ENCODE data around the gene HLA-C. TPM values are rescaled to one million over a fixed set of nuclear protein-coding genes. Genes with fewer than 3 reads are reported as not detected.

Gene HLA-C
- total RNA-seq, 1 experiment from 2014 or later: 149 TPM

DNA sequence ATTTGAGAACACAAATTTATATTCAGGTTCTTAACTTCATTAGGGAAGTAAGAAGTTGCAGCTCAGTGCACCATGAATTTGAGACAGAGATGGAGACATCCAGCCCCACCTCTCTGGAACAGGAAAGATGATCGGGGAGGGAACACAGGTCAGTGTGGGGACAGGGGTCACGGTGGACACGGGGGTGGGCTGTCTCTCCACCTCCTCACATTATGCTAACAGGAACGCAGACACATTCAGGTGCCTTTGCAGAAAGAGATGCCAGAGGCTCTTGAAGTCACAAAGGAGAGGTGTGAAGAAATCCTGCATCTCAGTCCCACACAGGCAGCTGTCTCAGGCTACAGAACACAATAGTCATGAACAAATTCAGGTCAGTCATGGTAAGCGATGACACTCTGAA, 3.1 kb downstream of the HLA-C start:
- no peaks in the 10 kb centered on the region for H3K27me3 ChIP-seq (replicated peaks; ENCODE audit: control insufficient read depth, insufficient read depth, low read length)
- no peaks in the 10 kb centered on the region for H3K36me3 ChIP-seq (ENCODE audit: control insufficient read depth, insufficient read depth, low read length)
- no TSS peak for BruUV-seq (replicated peaks)
- no peaks in the 10 kb centered on the region for H3K4me1 ChIP-seq
- DNase-seq: no peak
- TF ChIP-seq, protein P1, sequence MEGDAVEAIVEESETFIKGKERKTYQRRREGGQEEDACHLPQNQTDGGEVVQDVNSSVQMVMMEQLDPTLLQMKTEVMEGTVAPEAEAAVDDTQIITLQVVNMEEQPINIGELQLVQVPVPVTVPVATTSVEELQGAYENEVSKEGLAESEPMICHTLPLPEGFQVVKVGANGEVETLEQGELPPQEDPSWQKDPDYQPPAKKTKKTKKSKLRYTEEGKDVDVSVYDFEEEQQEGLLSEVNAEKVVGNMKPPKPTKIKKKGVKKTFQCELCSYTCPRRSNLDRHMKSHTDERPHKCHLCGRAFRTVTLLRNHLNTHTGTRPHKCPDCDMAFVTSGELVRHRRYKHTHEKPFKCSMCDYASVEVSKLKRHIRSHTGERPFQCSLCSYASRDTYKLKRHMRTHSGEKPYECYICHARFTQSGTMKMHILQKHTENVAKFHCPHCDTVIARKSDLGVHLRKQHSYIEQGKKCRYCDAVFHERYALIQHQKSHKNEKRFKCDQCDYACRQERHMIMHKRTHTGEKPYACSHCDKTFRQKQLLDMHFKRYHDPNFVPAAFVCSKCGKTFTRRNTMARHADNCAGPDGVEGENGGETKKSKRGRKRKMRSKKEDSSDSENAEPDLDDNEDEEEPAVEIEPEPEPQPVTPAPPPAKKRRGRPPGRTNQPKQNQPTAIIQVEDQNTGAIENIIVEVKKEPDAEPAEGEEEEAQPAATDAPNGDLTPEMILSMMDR (IDR thresholded peaks at IDR 0.05; ENCODE audit: insufficient read depth in 1 of 2, low read depth in 1 of 2, low read length in 1 of 2, severe bottlenecking in 1 of 2, unreplicated experiment in 1 of 2): no peak
- no peaks in the 10 kb centered on the region for H3K9me3 ChIP-seq
- ChIA-PET POLR2A (no interaction called here), CTCF (no interaction called here)
- Mint-ChIP-seq H3K4me3 (ENCODE audit: unreplicated experiment) (no peak overlapping the region), H3K9me3 (ENCODE audit: unreplicated experiment) (no peaks in the 10 kb centered on the region), H3K27me3 (ENCODE audit: insufficient read depth, unreplicated experiment) (peaks cover 6% of the 10 kb centered on the region), H3K36me3 (ENCODE audit: insufficient read depth, unreplicated experiment) (peaks cover 20% of the 10 kb centered on the region), H3K27ac (ENCODE audit: unreplicated experiment) (no peak overlapping the region), H3K4me1 (ENCODE audit: low read depth, unreplicated experiment) (peaks cover 12% of the 10 kb centered on the region)
- H3K4me3 ChIP-seq (ENCODE audit: low read depth, low read length): no peak overlapping the region
- intact Hi-C loops (cut with micrococcal nuclease; ENCODE audit: unreplicated experiment): no loop called here

DNA sequence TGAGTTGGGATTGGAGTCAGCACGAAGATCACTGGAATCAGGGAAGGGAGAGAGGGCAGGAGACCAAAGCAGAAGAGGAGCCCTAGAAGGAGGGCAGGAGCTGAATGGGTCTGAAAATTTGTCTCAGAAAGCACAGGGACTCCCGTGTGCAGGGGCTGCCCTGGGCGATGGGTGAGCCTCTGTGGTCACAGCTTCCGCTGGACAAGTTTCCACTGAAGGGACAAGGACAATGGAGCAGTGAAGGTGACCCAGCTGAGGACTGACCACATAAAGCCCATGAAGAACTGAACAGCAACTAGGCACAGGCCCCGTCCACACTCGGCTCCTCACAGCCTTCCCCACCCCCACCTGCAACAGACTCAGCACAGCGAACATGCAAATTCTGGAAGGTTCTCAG, 3.5 kb downstream of the HLA-C start:
- no TSS peak for BruUV-seq (replicated peaks)
- CTCF ChIA-PET: no interaction called here
- H3K36me3 Mint-ChIP-seq (ENCODE audit: insufficient read depth, unreplicated experiment): peaks cover 19% of the 10 kb centered on the region
- no peak for DNase-seq
- Histone ChIP-seq H3K4me3 (ENCODE audit: low read depth, low read length) (no peak overlapping the region), H3K4me1 (no peaks in the 10 kb centered on the region), H3K27me3 (replicated peaks; ENCODE audit: control insufficient read depth, insufficient read depth, low read length) (no peaks in the 10 kb centered on the region), H3K9me3 (no peaks in the 10 kb centered on the region), H3K36me3 (ENCODE audit: control insufficient read depth, insufficient read depth, low read length) (no peaks in the 10 kb centered on the region)
- H3K4me3 Mint-ChIP-seq (ENCODE audit: unreplicated experiment): no peak overlapping the region
- no peak overlapping the region for H3K27ac Mint-ChIP-seq (ENCODE audit: unreplicated experiment)
- peaks cover 12% of the 10 kb centered on the region for H3K4me1 Mint-ChIP-seq (ENCODE audit: low read depth, unreplicated experiment)
- no peaks in the 10 kb centered on the region for H3K9me3 Mint-ChIP-seq (ENCODE audit: unreplicated experiment)
- POLR2A ChIA-PET: no interaction called here
- TF ChIP-seq, protein P1 (IDR thresholded peaks at IDR 0.05; ENCODE audit: insufficient read depth in 1 of 2, low read depth in 1 of 2, low read length in 1 of 2, severe bottlenecking in 1 of 2, unreplicated experiment in 1 of 2): no peak
- intact Hi-C loops (cut with micrococcal nuclease; ENCODE audit: unreplicated experiment): no loop called here
- peaks cover 6% of the 10 kb centered on the region for H3K27me3 Mint-ChIP-seq (ENCODE audit: insufficient read depth, unreplicated experiment)

DNA sequence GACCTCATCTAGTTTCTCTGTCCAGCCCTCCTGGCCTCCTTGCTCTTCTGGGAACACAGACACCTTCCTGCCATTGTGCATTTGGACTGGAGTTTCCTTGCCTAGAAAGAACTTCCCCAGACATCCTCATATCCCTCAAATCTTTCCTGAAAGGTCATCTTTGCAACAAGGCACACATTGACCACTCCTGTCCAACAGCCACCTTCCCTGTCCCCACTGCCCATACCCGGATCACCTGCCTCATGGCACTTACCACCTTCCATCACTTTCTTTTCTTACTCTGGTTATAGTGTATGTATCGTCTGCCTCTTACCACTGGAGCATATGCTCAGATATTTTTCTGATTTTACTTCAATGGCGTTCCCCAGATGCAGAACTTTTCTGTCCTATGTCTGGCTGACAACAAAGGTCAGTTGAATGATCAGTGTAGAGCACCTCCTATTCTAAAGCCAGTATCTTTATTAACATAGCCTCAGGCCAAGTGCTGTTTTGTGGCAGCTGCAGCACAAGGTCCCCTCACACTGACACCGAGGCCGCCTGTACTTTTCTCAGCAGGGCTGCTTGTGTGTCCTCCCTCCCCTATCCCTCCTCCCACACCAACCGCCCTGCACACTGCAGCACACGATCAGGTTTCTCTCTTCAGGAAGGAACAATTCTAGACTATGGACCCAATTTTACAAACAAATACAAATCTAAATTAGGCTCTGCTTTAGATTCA, 4.1 kb downstream of the HLA-C start:
- no peak overlapping the region for H3K4me3 ChIP-seq (ENCODE audit: low read depth, low read length)
- no peak for DNase-seq
- Mint-ChIP-seq H3K27ac (ENCODE audit: unreplicated experiment) (no peak overlapping the region), H3K36me3 (ENCODE audit: insufficient read depth, unreplicated experiment) (peaks cover 14% of the 10 kb centered on the region), H3K9me3 (ENCODE audit: unreplicated experiment) (peaks cover 2% of the 10 kb centered on the region), H3K27me3 (ENCODE audit: insufficient read depth, unreplicated experiment) (peaks cover 6% of the 10 kb centered on the region), H3K4me3 (ENCODE audit: unreplicated experiment) (no peak overlapping the region), H3K4me1 (ENCODE audit: low read depth, unreplicated experiment) (peaks cover 7% of the 10 kb centered on the region)
- no TSS peak for BruUV-seq (replicated peaks)
- no peaks in the 10 kb centered on the region for H3K36me3 ChIP-seq (ENCODE audit: control insufficient read depth, insufficient read depth, low read length)
- ChIA-PET CTCF (no interaction called here), POLR2A (no interaction called here)
- TF ChIP-seq, protein P1 (IDR thresholded peaks at IDR 0.05; ENCODE audit: insufficient read depth in 1 of 2, low read depth in 1 of 2, low read length in 1 of 2, severe bottlenecking in 1 of 2, unreplicated experiment in 1 of 2): no peak
- H3K9me3 ChIP-seq: no peaks in the 10 kb centered on the region
- H3K4me1 ChIP-seq: no peaks in the 10 kb centered on the region
- intact Hi-C loops (cut with micrococcal nuclease; ENCODE audit: unreplicated experiment): no loop called here
- H3K27me3 ChIP-seq (replicated peaks; ENCODE audit: control insufficient read depth, insufficient read depth, low read length): no peaks in the 10 kb centered on the region

All from Caco-2 (cell line).